Endothelial cell of umbilical vein (primary cell): ENCODE measurements around the gene NEDD4L. TPM values are rescaled to one million over a fixed set of nuclear protein-coding genes. Genes with fewer than 3 reads are reported as not detected.

Experiments used
- BruUV-seq: library from RNA; stranded (reverse); fragments of 400-500 nt; replicated peaks from 2 replicates; lab custom pipeline; 2021; lab: Mats Ljungman, UMichigan
- CTCF ChIA-PET: fragments of 300-600, 350-600 bp; sonication (Branson Sonifier 250); formaldehyde crosslinking; loops from one replicate; lab custom pipeline; 2021; ENCODE audit warnings: antibody characterized with exemption, inconsistent platforms; lab: Charles Lee
- POLR2A ChIA-PET: fragments of 300-600, 350-600 bp; sonication (Branson Sonifier 250); formaldehyde crosslinking; loops from one replicate; lab custom pipeline; 2021; ENCODE audit warnings: antibody characterized with exemption, inconsistent platforms; lab: Charles Lee
- DNase-seq: peaks from one replicate; pipeline ENCODE4 v3.0.0-alpha.2; 2011; ENCODE audit warnings: low read depth, low spot score
- FAIRE-seq: peaks from 2 replicates; lab custom pipeline; 2011; peaks lifted over from hg19 to GRCh38; lab: Jason Lieb, UNC
- H2AFZ ChIP-seq: 2 replicates; pipeline ENCODE4 v1.6.0; 2012; ENCODE audit warnings: low read depth, low read length, control low read depth, inconsistent platforms
- H3K27ac ChIP-seq: 2 replicates; pipeline ENCODE4 v1.5.1; 2011; ENCODE audit warnings: low read depth, mild to moderate bottlenecking, control low read depth, low read length, moderate library complexity; ENCODE audit not compliant: insufficient read depth
- H3K27me3 ChIP-seq, 2 experiments: 2 replicates each; pipeline versions ENCODE4 v1.6.0 to v1.6.1; 2011; ENCODE audit warnings: low read length in 2 of 2, mixed read lengths in 1 of 2; ENCODE audit not compliant: control insufficient read depth in 2 of 2, insufficient read depth in 2 of 2
- H3K36me3 ChIP-seq, 2 experiments: 2 replicates in 1 of 2; 3 replicates in 1 of 2; pipeline ENCODE4 v1.5.1; 2011; ENCODE audit warnings: low read length in 2 of 2, mild to moderate bottlenecking in 1 of 2, moderate library complexity in 1 of 2; ENCODE audit not compliant: control insufficient read depth in 2 of 2, insufficient read depth in 2 of 2; ENCODE audit errors: extremely low read depth in 1 of 2
- H3K4me1 ChIP-seq: 3 replicates; pipeline ENCODE4 v1.5.1; 2011; ENCODE audit warnings: mild to moderate bottlenecking, low read length; ENCODE audit not compliant: control insufficient read depth, insufficient read depth; ENCODE audit errors: extremely low read depth
- H3K4me2 ChIP-seq: 2 replicates; pipeline ENCODE4 v1.6.1; 2011; ENCODE audit warnings: low read length, control low read depth, mixed read lengths; ENCODE audit not compliant: insufficient read depth
- H3K4me3 ChIP-seq, 3 experiments: fragments of 200-600 bp in 1 of 3; sonication (generic), shearing (Covaris generic) in 1 of 3; replicated peaks in 1 of 3; 2 replicates each; pipeline ENCODE4 v1.5.1; 2011 to 2016; ENCODE audit warnings: control low read depth in 3 of 3, low read length in 3 of 3, mild to moderate bottlenecking in 2 of 3, inconsistent platforms in 1 of 3, low read depth in 1 of 3, moderate library complexity in 1 of 3; ENCODE audit not compliant: insufficient read depth in 1 of 3
- H3K79me2 ChIP-seq: 2 replicates; pipeline ENCODE4 v1.6.0; 2012; ENCODE audit warnings: low read length, inconsistent platforms; ENCODE audit not compliant: control insufficient read depth, insufficient read depth
- H3K9ac ChIP-seq: replicated peaks from 2 replicates; pipeline ENCODE3; 2011; ENCODE audit warnings: low read length, control low read depth; ENCODE audit not compliant: insufficient read depth; ENCODE audit errors: extremely low read depth
- H3K9me1 ChIP-seq: replicated peaks from 3 replicates; pipeline ENCODE4 v1.6.0; 2011; ENCODE audit warnings: mild to moderate bottlenecking, low read length; ENCODE audit not compliant: control insufficient read depth, insufficient read depth; ENCODE audit errors: extremely low read depth
- H3K9me3 ChIP-seq: replicated peaks from 2 replicates; pipeline ENCODE4 v1.5.1; 2012; ENCODE audit warnings: low read length, inconsistent platforms; ENCODE audit not compliant: control insufficient read depth, insufficient read depth
- H4K20me1 ChIP-seq: replicated peaks from 2 replicates; pipeline ENCODE3; 2011; ENCODE audit warnings: mild to moderate bottlenecking, low read length; ENCODE audit not compliant: control insufficient read depth, insufficient read depth; ENCODE audit errors: extremely low read depth
- CTCF ChIP-seq, 2 donors: IDR thresholded peaks; 1 replicate in 1 of 2; 2 replicates in 1 of 2; pipeline ENCODE4 v1.5.1; 2011; ENCODE audit warnings: low read length in 2 of 2, mild to moderate bottlenecking in 2 of 2, moderate library complexity in 2 of 2, control low read depth in 1 of 2, inconsistent platforms in 1 of 2, low read depth in 1 of 2; ENCODE audit not compliant: insufficient read depth in 1 of 2; ENCODE audit errors: extremely low read depth in 1 of 2
- EZH2 ChIP-seq: IDR thresholded peaks from 2 replicates; pipeline ENCODE4 v1.6.1; 2012; ENCODE audit warnings: borderline replicate concordance, low read depth, mild to moderate bottlenecking, moderate library complexity, low read length, inconsistent platforms; ENCODE audit not compliant: severe bottlenecking
- FOS ChIP-seq: IDR thresholded peaks from 2 replicates; pipeline ENCODE4 v1.6.1; 2011; ENCODE audit warnings: mild to moderate bottlenecking, low read length, moderate library complexity, borderline replicate concordance; ENCODE audit not compliant: insufficient read depth
- GATA2 ChIP-seq: IDR thresholded peaks from 2 replicates; pipeline ENCODE4 v1.7.0; 2011; ENCODE audit warnings: low read depth, mild to moderate bottlenecking, moderate library complexity, mixed read lengths, low read length; ENCODE audit not compliant: insufficient read length, insufficient read depth
- JUN ChIP-seq: IDR thresholded peaks from 2 replicates; pipeline ENCODE4 v1.6.1; 2011; ENCODE audit warnings: borderline replicate concordance, low read depth; ENCODE audit not compliant: insufficient read length, insufficient read depth
- MAX ChIP-seq: IDR thresholded peaks from 2 replicates; pipeline ENCODE4 v1.6.1; 2011; ENCODE audit not compliant: insufficient read depth, insufficient read length
- MYC ChIP-seq: IDR thresholded peaks from one replicate; pipeline ENCODE4 v1.6.1; 2011; ENCODE audit warnings: mild to moderate bottlenecking, low read depth, low read length
- POLR2A ChIP-seq: IDR thresholded peaks from 2 replicates; pipeline ENCODE4 v1.6.1; 2012; ENCODE audit warnings: low read depth, mild to moderate bottlenecking, control low read depth, low read length
- POLR2AphosphoS5 ChIP-seq: IDR thresholded peaks from 2 replicates; pipeline ENCODE4 v1.6.1; 2012; ENCODE audit warnings: low read depth, mild to moderate bottlenecking, control low read depth, low read length, moderate library complexity; ENCODE audit not compliant: insufficient read depth
- dilution Hi-C: fragments of 300-500 bp; cut with MboI; formaldehyde crosslinking; loops from one replicate; pipeline ENCODE4 v1.15.0; 2019; ENCODE audit warnings: low sequenced_read_pairs; ENCODE audit not compliant: extremely low pct_ligation_motif_present
- intact Hi-C: fragments of 100-400 bp; cut with micrococcal nuclease; formaldehyde crosslinking; loops from one replicate; pipeline ENCODE4 v1.10.0; 2022
- polyA plus RNA-seq, 4 experiments: library from polyadenylated mRNA; depleted of rRNA in 3 of 4; stranded (reverse) in 3 of 4; unstranded in 1 of 4; fragments of >200 nt; gene quantifications; 2 replicates each; pipeline versions ENCODE4 v1.2.1 to v1.2.3, GENCODE V29; 2011 to 2012; ENCODE audit warnings: missing spikeins in 1 of 4
- total RNA-seq: library from RNA; stranded (reverse); gene quantifications from 2 replicates; pipeline ENCODE4 v1.2.3, GENCODE V29; 2021

The NEDD4L gene
- total and polyA plus RNA-seq, 2 donors (not counting 3 experiments of a cell fraction or from before 2014, with no cell fraction given), result 20.5 to 78.9 TPM

- Histone ChIP-seq H3K9me1 (no peaks in the 10 kb centered on the region), H2AFZ (no peak overlapping the region), H3K4me2 (no peak overlapping the region), H3K9me3 (no peaks in the 10 kb centered on the region), H3K27me3 (no peaks in the 10 kb centered on the region), H3K27ac (no peak overlapping the region), H3K4me3 (no peak overlapping the region), H3K9ac (no peak overlapping the region), H3K79me2 (no peaks in the 10 kb centered on the region), H3K36me3 (no peaks in the 10 kb centered on the region), H4K20me1 (no peaks in the 10 kb centered on the region), H3K4me1 (peaks cover 8% of the 10 kb centered on the region)
- dilution Hi-C loops, result no loop called here
- TF ChIP-seq EZH2, result no peak
- no peak for TF ChIP-seq JUN
- no peak for TF ChIP-seq GATA2
- TF ChIP-seq POLR2A, result no peak
- TF ChIP-seq MYC, result no peak
- TF ChIP-seq CTCF (IDR thresholded peaks at IDR 0.05; ENCODE audit: extremely low read depth in 1 of 2, insufficient read depth in 1 of 2, low read depth in 1 of 2, low read length in 2 of 2), result no peak
- TF ChIP-seq FOS, result no peak
- no peak for TF ChIP-seq MAX
- no peak for TF ChIP-seq POLR2AphosphoS5
- DNase-seq, result no peak
- ChIA-PET CTCF (interaction anchor here (0.9 kb wide), 1 partner anchor 17 kb away, joined by 3 read pairs; no protein-coding TSS in a partner anchor), POLR2A (no interaction called here)
- intact Hi-C loops, result no loop called here
- BruUV-seq, result no TSS peak
- no peak for FAIRE-seq
These were observed 265.1 kb downstream of the NEDD4L start for GRCh38 chr18:58309099-58309498.
